ENCODE results near the gene TSKU.
A peak's percentile ranks its signal among the peaks of the same experiment; 100 is the strongest.
"Not testable (repeated sequence)": the region's sequence is repeated elsewhere in the genome, so short reads cannot be mapped to it uniquely, and the experiment has no call there.

The TSKU gene, protein sequence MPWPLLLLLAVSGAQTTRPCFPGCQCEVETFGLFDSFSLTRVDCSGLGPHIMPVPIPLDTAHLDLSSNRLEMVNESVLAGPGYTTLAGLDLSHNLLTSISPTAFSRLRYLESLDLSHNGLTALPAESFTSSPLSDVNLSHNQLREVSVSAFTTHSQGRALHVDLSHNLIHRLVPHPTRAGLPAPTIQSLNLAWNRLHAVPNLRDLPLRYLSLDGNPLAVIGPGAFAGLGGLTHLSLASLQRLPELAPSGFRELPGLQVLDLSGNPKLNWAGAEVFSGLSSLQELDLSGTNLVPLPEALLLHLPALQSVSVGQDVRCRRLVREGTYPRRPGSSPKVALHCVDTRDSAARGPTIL

DNA sequence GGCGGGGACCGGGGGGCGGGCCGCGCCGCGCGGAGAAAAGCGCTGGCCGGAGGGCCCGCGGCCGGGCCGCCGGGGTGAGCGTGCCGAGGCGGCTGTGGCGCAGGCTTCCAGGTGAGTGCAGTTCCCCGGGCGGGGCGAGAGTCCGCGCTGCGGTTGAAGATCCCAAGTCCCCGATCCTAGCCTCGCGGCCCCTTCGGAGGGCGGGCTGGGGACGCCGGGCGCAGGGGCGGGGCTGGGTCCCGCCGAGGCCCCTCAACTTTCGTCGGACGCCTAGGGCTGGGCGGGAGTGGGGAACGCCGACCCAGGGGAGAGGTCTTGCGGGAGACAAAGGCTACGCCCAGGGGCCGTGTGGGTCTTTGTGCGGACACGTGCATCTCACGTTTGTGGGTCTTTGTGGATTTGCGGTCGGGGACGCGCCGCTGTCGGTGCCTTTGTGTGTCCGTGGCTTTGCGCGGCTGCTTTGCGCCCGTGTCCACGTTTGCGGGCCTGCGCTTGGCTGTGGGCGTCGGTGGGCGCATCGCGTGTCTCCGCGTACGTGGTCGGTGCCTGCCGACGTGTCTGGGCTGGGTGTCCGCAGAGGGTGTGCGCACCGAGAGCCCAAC, at the start of gene TSKU:
Gene TSKU (plus strand): TSS at position 63 of the 602 bp plus-strand sequence. CDS start 12,261 bp downstream, outside the sequence.
- TF ChIP-seq EZH2 (IDR thresholded peaks at IDR 0.05; ENCODE audit: borderline replicate concordance, low read depth, low read length, severe bottlenecking), result no peak
- TF ChIP-seq, protein P1, sequence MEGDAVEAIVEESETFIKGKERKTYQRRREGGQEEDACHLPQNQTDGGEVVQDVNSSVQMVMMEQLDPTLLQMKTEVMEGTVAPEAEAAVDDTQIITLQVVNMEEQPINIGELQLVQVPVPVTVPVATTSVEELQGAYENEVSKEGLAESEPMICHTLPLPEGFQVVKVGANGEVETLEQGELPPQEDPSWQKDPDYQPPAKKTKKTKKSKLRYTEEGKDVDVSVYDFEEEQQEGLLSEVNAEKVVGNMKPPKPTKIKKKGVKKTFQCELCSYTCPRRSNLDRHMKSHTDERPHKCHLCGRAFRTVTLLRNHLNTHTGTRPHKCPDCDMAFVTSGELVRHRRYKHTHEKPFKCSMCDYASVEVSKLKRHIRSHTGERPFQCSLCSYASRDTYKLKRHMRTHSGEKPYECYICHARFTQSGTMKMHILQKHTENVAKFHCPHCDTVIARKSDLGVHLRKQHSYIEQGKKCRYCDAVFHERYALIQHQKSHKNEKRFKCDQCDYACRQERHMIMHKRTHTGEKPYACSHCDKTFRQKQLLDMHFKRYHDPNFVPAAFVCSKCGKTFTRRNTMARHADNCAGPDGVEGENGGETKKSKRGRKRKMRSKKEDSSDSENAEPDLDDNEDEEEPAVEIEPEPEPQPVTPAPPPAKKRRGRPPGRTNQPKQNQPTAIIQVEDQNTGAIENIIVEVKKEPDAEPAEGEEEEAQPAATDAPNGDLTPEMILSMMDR (IDR thresholded peaks at IDR 0.05; ENCODE audit: borderline replicate concordance, extremely low read depth, low read length, poor library complexity, severe bottlenecking), result no peak
- Histone ChIP-seq H4K20me1 (ENCODE audit: insufficient read depth, low read length) (peaks cover 30% of the 10 kb centered on the region; the same call in 1 of the 2 replicates), H3K9me3 (ENCODE audit: insufficient read depth, low read length, severe bottlenecking) (no peaks in the 10 kb centered on the region), H3K27ac (ENCODE audit: low read length) (peak within 1 kb of the TSS; percentile 81), H3K9ac (ENCODE audit: low read depth, low read length) (peak within 1 kb of the TSS; percentile 83), H3K79me2 (ENCODE audit: insufficient read depth, low read length) (0 out of 2 replicates have a peak, but pooled peaks cover 9% of the 10 kb centered on the region), H3K27me3 (ENCODE audit: insufficient read depth, low read length, poor library complexity) (no peaks in the 10 kb centered on the region), H3K36me3 (ENCODE audit: insufficient read depth, low read length) (no peaks in the 10 kb centered on the region; the same call in 1 of the 2 replicates), H3K4me2 (ENCODE audit: insufficient read depth, low read length) (peak within 1 kb of the TSS; percentile 83), H2AFZ (ENCODE audit: low read depth, low read length) (peak within 1 kb of the TSS; percentile 90), H3K4me1 (ENCODE audit: insufficient read depth, low read length) (peaks cover 32% of the 10 kb centered on the region), H3K4me3 (ENCODE audit: low read depth in 1 of 2, low read length in 2 of 2) (peak within 1 kb of the TSS; percentile 74 to 89)
- ATAC-seq (ENCODE audit: insufficient read depth, low read depth) (peak; percentile 20), DNase-seq (no peak)

DNA sequence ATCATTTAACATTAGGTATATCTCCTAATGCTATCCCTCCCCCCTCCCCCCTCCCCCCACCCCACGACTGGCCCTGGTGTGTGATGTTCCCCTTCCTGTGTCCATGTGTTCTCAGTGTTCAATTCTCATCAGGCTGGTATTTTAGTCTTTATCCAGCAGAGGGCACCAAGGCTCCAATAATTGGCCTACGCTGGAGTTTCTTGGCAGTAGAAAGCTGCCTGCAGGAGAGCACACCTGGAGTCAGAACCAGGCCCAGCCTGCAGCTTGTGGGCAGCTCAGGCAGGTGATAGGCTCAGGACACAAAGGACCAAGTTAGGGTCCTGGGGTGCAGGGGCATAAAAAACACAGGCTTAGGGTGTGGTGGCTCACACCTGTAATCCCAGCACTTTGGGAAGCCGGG, 49.2 kb upstream of the TSKU start:
- TF ChIP-seq, protein P1 (IDR thresholded peaks at IDR 0.05; ENCODE audit: borderline replicate concordance, extremely low read depth, low read length, poor library complexity, severe bottlenecking), result peak; percentile 71
- not testable (repeated sequence) for H3K9ac ChIP-seq (ENCODE audit: low read depth, low read length); H4K20me1 ChIP-seq (ENCODE audit: insufficient read depth, low read length); H3K79me2 ChIP-seq (ENCODE audit: insufficient read depth, low read length); H2AFZ ChIP-seq (ENCODE audit: low read depth, low read length); H3K4me3 ChIP-seq (ENCODE audit: low read depth in 1 of 2, low read length in 2 of 2); H3K9me3 ChIP-seq (ENCODE audit: insufficient read depth, low read length, severe bottlenecking); H3K4me1 ChIP-seq (ENCODE audit: insufficient read depth, low read length); H3K36me3 ChIP-seq (ENCODE audit: insufficient read depth, low read length); H3K27me3 ChIP-seq (ENCODE audit: insufficient read depth, low read length, poor library complexity); H3K27ac ChIP-seq (ENCODE audit: low read length); H3K4me2 ChIP-seq (ENCODE audit: insufficient read depth, low read length)
- DNase-seq (peak; percentile 70), ATAC-seq (ENCODE audit: insufficient read depth, low read depth) (peak; percentile 89)

DNA sequence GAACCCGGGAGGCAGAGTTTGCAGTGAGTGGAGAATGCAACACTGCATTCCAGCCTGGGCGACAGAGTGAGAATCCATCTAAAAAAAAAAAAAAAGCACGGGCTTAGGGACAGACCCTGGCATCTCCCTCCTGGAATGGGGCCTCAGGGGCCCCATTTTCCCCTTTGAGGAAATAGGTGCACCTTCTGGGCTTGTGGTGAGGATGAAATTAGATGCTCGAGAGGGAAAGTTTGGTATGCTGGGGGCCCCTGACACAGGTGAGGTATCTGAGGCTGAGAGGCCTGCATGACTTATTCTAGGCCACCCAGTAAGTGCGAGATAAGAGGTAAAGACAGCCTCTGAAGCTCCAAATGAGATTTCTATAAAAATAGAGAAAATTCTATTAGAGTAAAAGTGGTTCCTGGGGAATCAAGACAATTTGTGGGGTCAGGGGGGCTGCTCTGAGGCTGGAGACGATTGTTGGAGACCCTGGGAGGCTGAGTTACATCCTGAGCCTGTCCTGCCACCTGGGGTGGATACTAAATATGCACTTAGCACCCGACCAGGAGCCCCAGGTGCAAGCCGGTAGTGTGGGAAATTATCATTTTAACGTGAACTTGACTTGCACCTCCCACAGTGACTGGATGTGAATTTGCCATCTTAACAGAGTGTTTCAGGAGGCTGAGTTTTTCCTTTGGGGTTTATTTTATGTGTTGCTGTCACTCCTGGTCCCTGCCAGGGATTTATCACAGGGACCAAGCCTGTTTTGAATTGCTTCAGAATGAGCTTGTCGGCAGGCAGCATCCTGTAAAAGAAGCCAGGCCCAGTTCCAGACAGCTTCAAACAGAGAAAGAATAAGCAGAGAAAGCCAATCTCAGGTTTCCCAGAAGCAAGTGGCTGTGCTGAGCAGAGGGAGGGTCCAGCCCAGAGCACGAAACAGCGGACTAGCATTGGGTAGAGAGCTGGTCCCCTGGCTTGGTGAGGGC, 48.4 kb upstream of the TSKU start:
- Histone ChIP-seq H3K27ac (ENCODE audit: low read length) (no peak overlapping the region), H3K9ac (ENCODE audit: low read depth, low read length) (no peak overlapping the region), H3K4me3 (ENCODE audit: low read depth in 1 of 2, low read length in 2 of 2) (no peak overlapping the region), H4K20me1 (ENCODE audit: insufficient read depth, low read length) (no peaks in the 10 kb centered on the region), H3K36me3 (ENCODE audit: insufficient read depth, low read length) (no peaks in the 10 kb centered on the region), H3K4me1 (ENCODE audit: insufficient read depth, low read length) (no peaks in the 10 kb centered on the region), H3K27me3 (ENCODE audit: insufficient read depth, low read length, poor library complexity) (no peaks in the 10 kb centered on the region), H3K79me2 (ENCODE audit: insufficient read depth, low read length) (no peaks in the 10 kb centered on the region), H3K4me2 (ENCODE audit: insufficient read depth, low read length) (no peak overlapping the region), H3K9me3 (ENCODE audit: insufficient read depth, low read length, severe bottlenecking) (no peaks in the 10 kb centered on the region), H2AFZ (ENCODE audit: low read depth, low read length) (no peak overlapping the region)
- DNase-seq (no peak), ATAC-seq (ENCODE audit: insufficient read depth, low read depth) (no peak)
- TF ChIP-seq, protein P1 (IDR thresholded peaks at IDR 0.05; ENCODE audit: borderline replicate concordance, extremely low read depth, low read length, poor library complexity, severe bottlenecking), result no peak
- no peak for TF ChIP-seq EZH2 (IDR thresholded peaks at IDR 0.05; ENCODE audit: borderline replicate concordance, low read depth, low read length, severe bottlenecking)
